ENCODE data around the gene SPON1. TPM values are rescaled to one million over a fixed set of nuclear protein-coding genes. Genes with fewer than 3 reads are reported as not detected.

The SPON1 gene
- total RNA-seq, 1 experiment from 2014 or later: 0.20 TPM

GRCh38 chr11:14253421-14253820, 290.9 kb downstream of the SPON1 start:
- no peak overlapping the region for H2BK15ac ChIP-seq (ENCODE audit: low read depth, low read length)
- no peak for DNase-seq
- WGBS (ENCODE audit: extremely low coverage, insufficient read length, low lambda C conversion rate): no CpG with 5 or more reads among the region's 2 CpGs
- no peak overlapping the region for H2AK5ac ChIP-seq (ENCODE audit: insufficient read length, low read length)
- no peak overlapping the region for H3K4ac ChIP-seq (ENCODE audit: low read depth, low read length)
- no peak overlapping the region for H3K4me3 Mint-ChIP-seq
- H3K36me3 Mint-ChIP-seq (ENCODE audit: insufficient read depth in 1 of 3, low read depth in 3 of 3): no peaks in the 10 kb centered on the region
- no peak overlapping the region for H2AFZ ChIP-seq (ENCODE audit: low read length)
- H3K27ac Mint-ChIP-seq: no peak overlapping the region
- peaks cover 3% of the 10 kb centered on the region for H3K27me3 Mint-ChIP-seq (ENCODE audit: low read depth)
- H3K27me3 ChIP-seq (ENCODE audit: insufficient read depth, low read length): no peaks in the 10 kb centered on the region
- H3K4me1 Mint-ChIP-seq: peaks cover 9% of the 10 kb centered on the region in 2 experiments
- no peak overlapping the region for H3K9ac ChIP-seq (ENCODE audit: extremely low read depth, insufficient read length, low read length)
- no peak for TF ChIP-seq CTCF (conservative IDR thresholded peaks at IDR 0.05)
- no peak overlapping the region for H2BK5ac ChIP-seq (ENCODE audit: insufficient read length, low read length)
- no peaks in the 10 kb centered on the region for H3K9me3 ChIP-seq (ENCODE audit: control insufficient read depth, low read depth, low read length)
- no peak overlapping the region for H3K23ac ChIP-seq (ENCODE audit: insufficient read length, low read depth, low read length)
- no peak overlapping the region for H3K18ac ChIP-seq (ENCODE audit: insufficient read length, low read depth, low read length)
- no peak overlapping the region for H3K4me2 ChIP-seq (ENCODE audit: insufficient read depth, insufficient read length, low read length)
- no peak overlapping the region for H3K27ac ChIP-seq (ENCODE audit: insufficient read length, low read depth, low read length)
- H4K5ac ChIP-seq (ENCODE audit: insufficient read length, low read depth, low read length): no peak overlapping the region
- no peaks in the 10 kb centered on the region for H3K79me1 ChIP-seq (ENCODE audit: insufficient read depth, low read depth, low read length, poor library complexity, severe bottlenecking)
- no peak overlapping the region for H3K56ac ChIP-seq (ENCODE audit: insufficient read length, low read depth, low read length)
- no peak overlapping the region for H3T11ph ChIP-seq (ENCODE audit: low read length)
- no peaks in the 10 kb centered on the region for H3K23me2 ChIP-seq (ENCODE audit: insufficient read length, low read depth, low read length, poor library complexity, severe bottlenecking)
- no peak overlapping the region for H2BK20ac ChIP-seq (ENCODE audit: low read depth, low read length, poor library complexity, severe bottlenecking)
- no peak overlapping the region for H3K14ac ChIP-seq (ENCODE audit: insufficient read depth, low read length)
- no peak overlapping the region for H4K8ac ChIP-seq (replicated peaks; ENCODE audit: insufficient read length, low read depth, low read length)
- H2BK120ac ChIP-seq (ENCODE audit: low read depth, low read length, poor library complexity, severe bottlenecking): no peak overlapping the region
- H3K9me3 Mint-ChIP-seq: no peaks in the 10 kb centered on the region
- H4K20me1 ChIP-seq (ENCODE audit: control insufficient read depth, insufficient read depth, insufficient read length): no peaks in the 10 kb centered on the region
- no peak overlapping the region for H4K91ac ChIP-seq (ENCODE audit: insufficient read length, low read depth, low read length)
- H3K79me2 ChIP-seq (ENCODE audit: insufficient read depth, low read length): no peaks in the 10 kb centered on the region
- no peak overlapping the region for H2BK12ac ChIP-seq (ENCODE audit: insufficient read length, low read depth, low read length)
- H3K4me1 ChIP-seq (ENCODE audit: insufficient read depth, low read length): peaks cover 3% of the 10 kb centered on the region; the same call in 1 of the 2 replicates

Data from H9 (cell line).